SK-N-SH treated with all-trans-retinoic acid at 6 μM for 48 hours (cell line): ENCODE results near the gene DND1.
"Not testable (repeated sequence)": the region's sequence is repeated elsewhere in the genome, so short reads cannot be mapped to it uniquely, and the experiment has no call there.

Experiments used
- ARNTL ChIP-seq: fragments of 450-650 bp; formaldehyde crosslinking; IDR thresholded peaks from 2 replicates; pipeline ENCODE4 v1.5.0; 2020; ENCODE audit warnings: low read depth, mild to moderate bottlenecking, moderate library complexity, borderline replicate concordance
- CREB5 ChIP-seq: fragments of 250-450 bp; sonication (Bioruptor Pico); IDR thresholded peaks from 2 replicates; pipeline ENCODE4 v1.5.1; 2020; ENCODE audit warnings: low read depth, mild to moderate bottlenecking, moderate library complexity
- CSRNP3 ChIP-seq: fragments of 250-450 bp; sonication (Bioruptor Pico); IDR thresholded peaks from 2 replicates; pipeline ENCODE4 v1.5.1; 2021; ENCODE audit warnings: mild to moderate bottlenecking, moderate library complexity
- ESRRG ChIP-seq: fragments of 250-450 bp; sonication (Bioruptor Pico); IDR thresholded peaks from 2 replicates; pipeline ENCODE4 v1.6.1; 2021; ENCODE audit warnings: mild to moderate bottlenecking
- ISL1 ChIP-seq: fragments of 250-450 bp; sonication (Bioruptor Pico); IDR thresholded peaks from 2 replicates; pipeline ENCODE4 v2.1.2; 2022; ENCODE audit warnings: mild to moderate bottlenecking, moderate library complexity
- OSR1 ChIP-seq: fragments of 250-450 bp; sonication (Bioruptor Pico); IDR thresholded peaks from 2 replicates; pipeline ENCODE4 v1.8.0; 2022; ENCODE audit warnings: moderate library complexity, mild to moderate bottlenecking, inconsistent platforms
- PATZ1 ChIP-seq: fragments of 250-450 bp; sonication (Bioruptor Pico); IDR thresholded peaks from 2 replicates; pipeline ENCODE4 v1.8.0; 2020; ENCODE audit warnings: mild to moderate bottlenecking, moderate library complexity, borderline replicate concordance
- PPARA ChIP-seq: fragments of 250-450 bp; sonication (Bioruptor Pico); IDR thresholded peaks from 2 replicates; pipeline ENCODE4 v1.5.0; 2020; ENCODE audit warnings: mild to moderate bottlenecking, borderline replicate concordance
- RARB ChIP-seq: fragments of 250-450 bp; sonication (Bioruptor Pico); IDR thresholded peaks from 2 replicates; pipeline ENCODE4 v1.8.0; 2021; ENCODE audit warnings: mild to moderate bottlenecking, moderate library complexity
- SNAI2 ChIP-seq: fragments of 250-450 bp; sonication (Bioruptor Pico); IDR thresholded peaks from 2 replicates; pipeline ENCODE4 v1.5.0; 2020; ENCODE audit warnings: mild to moderate bottlenecking, moderate library complexity
- TCF4 ChIP-seq: fragments of 250-450 bp; sonication (Bioruptor Pico); IDR thresholded peaks from 2 replicates; pipeline ENCODE4 v1.8.0; 2021; ENCODE audit warnings: mild to moderate bottlenecking, moderate library complexity, borderline replicate concordance
- ZFP3 ChIP-seq: fragments of 250-450 bp; sonication (Bioruptor Pico); IDR thresholded peaks from 2 replicates; pipeline ENCODE4 v1.5.0; 2020; ENCODE audit warnings: mild to moderate bottlenecking, moderate library complexity
- ZFP30 ChIP-seq: fragments of 450-650 bp; formaldehyde crosslinking; IDR thresholded peaks from 2 replicates; pipeline ENCODE4 v1.5.0; 2022; ENCODE audit warnings: mild to moderate bottlenecking, moderate library complexity

- not testable (repeated sequence) for TF ChIP-seq CREB5 (CRISPR knock-in tag); PATZ1 (CRISPR knock-in tag); OSR1 (CRISPR knock-in tag); ZFP30 (CRISPR knock-in tag); ZFP3; RARB (CRISPR knock-in tag); TCF4; ISL1; ARNTL (CRISPR knock-in tag); CSRNP3 (CRISPR knock-in tag); ESRRG; PPARA (CRISPR knock-in tag); SNAI2
Measured at GRCh38 chr5:140671035-140671434, 2.3 kb downstream of the DND1 start.
